Activated naive CD4-positive, alpha-beta T cell treated with anti-CD3 and anti-CD28 coated beads, Interleukin-2, amount 50 U/mL, for 72 hours (primary cell): ENCODE data around the gene TSPAN14. TPM values are rescaled to one million over a fixed set of nuclear protein-coding genes. Genes with fewer than 3 reads are reported as not detected.
A peak's percentile ranks its signal among the peaks of the same experiment; 100 is the strongest.
"Not testable (repeated sequence)": the region's sequence is repeated elsewhere in the genome, so short reads cannot be mapped to it uniquely, and the experiment has no call there.

Experiments
- ATAC-seq, 2 donors: fragments of 150-1000 bp; cut with Tn5 transposase; 2 replicates each; pipeline ENCODE4 v1.10.0; 2021; ENCODE audit warnings: mild to moderate bottlenecking in 2 of 2, moderate library complexity in 2 of 2
- DNase-seq, 2 donors: peaks; one replicate each; pipeline ENCODE4 v3.0.0; 2021 to 2022; ENCODE audit warnings: low spot score in 2 of 2
- H3K27ac Mint-ChIP-seq, 2 donors: one replicate each; pipeline ENCODE4 v1.8.0; 2022; ENCODE audit warnings: mild to moderate bottlenecking in 2 of 2, mixed read lengths in 2 of 2
- H3K36me3 Mint-ChIP-seq, 2 donors: one replicate each; pipeline ENCODE4 v1.8.0; 2022; ENCODE audit warnings: mixed read lengths in 2 of 2
- H3K9me3 Mint-ChIP-seq, 2 donors: one replicate each; pipeline ENCODE4 v1.8.0; 2022; ENCODE audit warnings: mixed read lengths in 2 of 2
- total RNA-seq, 2 donors: library from RNA; stranded (reverse); gene quantifications; one replicate each; pipeline ENCODE4 v1.2.3, GENCODE V29; 2022

Gene TSPAN14
- total RNA-seq, 2 donors from 2014 or later, result 30.7 to 53.6 TPM

- Mint-ChIP-seq H3K36me3 (no peaks in the 10 kb centered on the region), H3K9me3 (no peaks in the 10 kb centered on the region), H3K27ac (peak overlapping the region in 1 of 2 donors; percentile 76)
- DNase-seq (no peak), ATAC-seq (no peak)
These were observed 37.5 kb upstream of the TSPAN14 start for GRCh38 chr10:80416479-80417098.

- not testable (repeated sequence) for H3K9me3 Mint-ChIP-seq, ATAC-seq, DNase-seq, H3K36me3 Mint-ChIP-seq, H3K27ac Mint-ChIP-seq
These were observed 36.9 kb upstream of the TSPAN14 start for GRCh38 chr10:80417256-80417655.

- DNase-seq, result no peak
- H3K27ac Mint-ChIP-seq, result no peak overlapping the region
- H3K9me3 Mint-ChIP-seq, result no peaks in the 10 kb centered on the region
- no peak for ATAC-seq
- H3K36me3 Mint-ChIP-seq, result peaks cover 0 to 8% of the 10 kb centered on the region in 2 donors
These were observed 32.9 kb upstream of the TSPAN14 start for GRCh38 chr10:80421050-80421706.

GRCh38 chr10:80421707-80422536 lies 32.2 kb upstream of the TSPAN14 start:
- ATAC-seq, result no peak
- Mint-ChIP-seq H3K36me3 (peaks cover 0 to 8% of the 10 kb centered on the region in 2 donors), H3K9me3 (no peaks in the 10 kb centered on the region), H3K27ac (no peak overlapping the region)
- no peak for DNase-seq

- Mint-ChIP-seq H3K9me3 (no peaks in the 10 kb centered on the region), H3K27ac (no peak overlapping the region), H3K36me3 (peaks cover 0 to 16% of the 10 kb centered on the region in 2 donors)
- ATAC-seq (no peak), DNase-seq (no peak)
These were observed 28.2 kb upstream of the TSPAN14 start for GRCh38 chr10:80425901-80426300.

GRCh38 chr10:80427541-80427940 lies 26.6 kb upstream of the TSPAN14 start:
- H3K36me3 Mint-ChIP-seq, result peaks cover 0 to 16% of the 10 kb centered on the region in 2 donors
- no peaks in the 10 kb centered on the region for H3K9me3 Mint-ChIP-seq
- DNase-seq (no peak), ATAC-seq (no peak)
- H3K27ac Mint-ChIP-seq, result no peak overlapping the region

- Mint-ChIP-seq H3K36me3 (peaks cover 0 to 16% of the 10 kb centered on the region in 2 donors), H3K27ac (peak overlapping the region; percentile 24 to 92), H3K9me3 (no peaks in the 10 kb centered on the region)
- peak in 1 of 2 donors; percentile 69 for ATAC-seq
- DNase-seq, result no peak
These were observed 24.6 kb upstream of the TSPAN14 start for GRCh38 chr10:80429521-80429973.

- ATAC-seq (no peak), DNase-seq (no peak)
- Mint-ChIP-seq H3K9me3 (no peaks in the 10 kb centered on the region), H3K36me3 (peaks cover 0 to under 1% of the 10 kb centered on the region in 2 donors), H3K27ac (peak overlapping the region in 1 of 2 donors; percentile 31)
These were observed 21.0 kb upstream of the TSPAN14 start for GRCh38 chr10:80433134-80433533.

- ATAC-seq (no peak), DNase-seq (no peak)
- Mint-ChIP-seq H3K36me3 (no peaks in the 10 kb centered on the region), H3K9me3 (no peaks in the 10 kb centered on the region), H3K27ac (no peak overlapping the region)
These were observed 17.5 kb upstream of the TSPAN14 start for GRCh38 chr10:80436446-80437098.

- Mint-ChIP-seq H3K27ac (peak overlapping the region in 1 of 2 donors; percentile 19), H3K9me3 (no peaks in the 10 kb centered on the region), H3K36me3 (no peaks in the 10 kb centered on the region)
- no peak for ATAC-seq
- DNase-seq, result no peak
These were observed 16.9 kb upstream of the TSPAN14 start for GRCh38 chr10:80437227-80437626.

GRCh38 chr10:80441831-80442230 lies 12.3 kb upstream of the TSPAN14 start:
- no peaks in the 10 kb centered on the region for H3K36me3 Mint-ChIP-seq
- no peak for ATAC-seq
- no peak for DNase-seq
- peak overlapping the region in 1 of 2 donors; percentile 58 for H3K27ac Mint-ChIP-seq
- no peaks in the 10 kb centered on the region for H3K9me3 Mint-ChIP-seq

GRCh38 chr10:80442879-80443278 lies 11.2 kb upstream of the TSPAN14 start:
- DNase-seq (no peak), ATAC-seq (no peak)
- no peaks in the 10 kb centered on the region for H3K36me3 Mint-ChIP-seq
- no peaks in the 10 kb centered on the region for H3K9me3 Mint-ChIP-seq
- no peak overlapping the region for H3K27ac Mint-ChIP-seq

GRCh38 chr10:80443531-80443974 lies 10.6 kb upstream of the TSPAN14 start:
- H3K9me3 Mint-ChIP-seq, result no peaks in the 10 kb centered on the region
- no peaks in the 10 kb centered on the region for H3K36me3 Mint-ChIP-seq
- no peak for DNase-seq
- ATAC-seq, result peak; percentile 64 to 70
- peak overlapping the region; percentile 11 to 78 for H3K27ac Mint-ChIP-seq

- DNase-seq, result no peak
- H3K36me3 Mint-ChIP-seq, result no peaks in the 10 kb centered on the region
- H3K9me3 Mint-ChIP-seq, result no peaks in the 10 kb centered on the region
- peak overlapping the region; percentile 51 to 78 for H3K27ac Mint-ChIP-seq
- ATAC-seq, result peak; percentile 14 to 62
These were observed 10.0 kb upstream of the TSPAN14 start for GRCh38 chr10:80444124-80444523.

GRCh38 chr10:80444646-80445319 lies 9.3 kb upstream of the TSPAN14 start:
- H3K27ac Mint-ChIP-seq, result peak overlapping the region; percentile 51 to 78
- no peak for DNase-seq
- H3K36me3 Mint-ChIP-seq, result no peaks in the 10 kb centered on the region
- ATAC-seq, result peak; percentile 74 to 81
- H3K9me3 Mint-ChIP-seq, result no peaks in the 10 kb centered on the region
